IMR-90 (cell line): ENCODE data around the gene ZMIZ1. TPM values are rescaled to one million over a fixed set of nuclear protein-coding genes. Genes with fewer than 3 reads are reported as not detected.

ENCODE experiments used
- ATAC-seq: fragments of 200-7000 bp; cut with Tn5 transposase; 2 replicates; pipeline ENCODE4 v1.9.1; 2020; ENCODE audit warnings: low read depth, mild to moderate bottlenecking, moderate library complexity
- BruUV-seq: library from RNA; stranded (reverse); fragments of 400-500 nt; replicated peaks from 2 replicates; lab custom pipeline; 2021; lab: Mats Ljungman, UMichigan
- CTCF ChIA-PET: fragments of 300-600 bp; formaldehyde crosslinking; extraction: SDS; loops from one replicate; lab custom pipeline; 2021; ENCODE audit warnings: antibody characterized with exemption; lab: Yijun Ruan, JAX
- POLR2A ChIA-PET: fragments of 300-600 bp; sonication (Branson Sonifier 250); formaldehyde crosslinking; loops from one replicate; lab custom pipeline; 2022; ENCODE audit warnings: antibody characterized with exemption; ENCODE audit not compliant: unreplicated experiment; lab: Charles Lee
- DNase-seq: peaks from one replicate; pipeline ENCODE4 v3.0.0; 2013
- H2AFZ ChIP-seq: replicated peaks from 2 replicates; pipeline ENCODE3; 2013; ENCODE audit warnings: low read length, mild to moderate bottlenecking; ENCODE audit not compliant: poor library complexity
- H2AK5ac ChIP-seq: 2 replicates; pipeline ENCODE4 v1.6.1; 2013; ENCODE audit warnings: low read depth, low read length, inconsistent platforms
- H2AK9ac ChIP-seq: replicated peaks from 2 replicates; pipeline ENCODE3; 2013; ENCODE audit warnings: mild to moderate bottlenecking, low read depth, low read length, moderate library complexity; ENCODE audit not compliant: poor library complexity
- H2BK120ac ChIP-seq: 2 replicates; pipeline ENCODE4 v1.6.1; 2013; ENCODE audit warnings: low read depth, low read length, inconsistent platforms
- H2BK15ac ChIP-seq: 3 replicates; pipeline ENCODE4 v1.6.1; 2013; ENCODE audit warnings: low read depth, low read length, inconsistent platforms
- H2BK20ac ChIP-seq: 2 replicates; pipeline ENCODE4 v1.6.1; 2013; ENCODE audit warnings: low read depth, mild to moderate bottlenecking, inconsistent platforms, low read length, moderate library complexity
- H2BK5ac ChIP-seq: 2 replicates; pipeline ENCODE4 v1.6.1; 2013; ENCODE audit warnings: mild to moderate bottlenecking, low read depth, low read length, inconsistent platforms; ENCODE audit not compliant: poor library complexity, severe bottlenecking
- H3K14ac ChIP-seq: replicated peaks from 2 replicates; pipeline ENCODE4 v1.6.1; 2013; ENCODE audit warnings: low read depth, low read length, inconsistent platforms
- H3K18ac ChIP-seq: 2 replicates; pipeline ENCODE4 v1.6.1; 2013; ENCODE audit warnings: low read depth, low read length, control low read depth
- H3K23ac ChIP-seq: 2 replicates; pipeline ENCODE4 v1.6.1; 2013; ENCODE audit warnings: low read depth, low read length, inconsistent platforms
- H3K27ac ChIP-seq: 2 replicates; pipeline ENCODE4 v1.5.1; 2013; ENCODE audit warnings: mild to moderate bottlenecking, control low read depth, low read length; ENCODE audit not compliant: insufficient read depth
- H3K27me3 ChIP-seq: 2 replicates; pipeline ENCODE4 v1.6.1; 2013; ENCODE audit warnings: low read length; ENCODE audit not compliant: control insufficient read depth, insufficient read depth
- H3K36me3 ChIP-seq: 2 replicates; pipeline ENCODE4 v1.6.1; 2013; ENCODE audit warnings: low read length, mixed read lengths; ENCODE audit not compliant: control insufficient read depth, insufficient read depth
- H3K4ac ChIP-seq: 2 replicates; pipeline ENCODE4 v1.6.1; 2013; ENCODE audit warnings: low read depth, low read length, inconsistent platforms
- H3K4me1 ChIP-seq: 2 replicates; pipeline ENCODE4 v1.6.1; 2013; ENCODE audit warnings: low read length, mixed read lengths; ENCODE audit not compliant: control insufficient read depth, insufficient read depth
- H3K4me2 ChIP-seq: 2 replicates; pipeline ENCODE4 v1.6.1; 2013; ENCODE audit warnings: low read depth, mild to moderate bottlenecking, control low read depth, low read length, moderate library complexity
- H3K4me3 ChIP-seq: 2 replicates; pipeline ENCODE4 v1.5.1; 2013; ENCODE audit warnings: low read depth, mild to moderate bottlenecking, control low read depth, low read length, moderate library complexity; ENCODE audit not compliant: insufficient read depth
- H3K56ac ChIP-seq: 2 replicates; pipeline ENCODE4 v1.6.1; 2013; ENCODE audit warnings: low read length, inconsistent platforms; ENCODE audit not compliant: insufficient read depth; ENCODE audit errors: extremely low read depth
- H3K79me1 ChIP-seq, 2 experiments: 2 replicates each; pipeline ENCODE4 v1.6.1; 2013; ENCODE audit warnings: low read length in 2 of 2, inconsistent platforms in 1 of 2, low read depth in 1 of 2
- H3K9ac ChIP-seq: 2 replicates; pipeline ENCODE4 v1.6.1; 2013; ENCODE audit warnings: low read depth, low read length, control low read depth
- H3K9me1 ChIP-seq: 2 replicates; pipeline ENCODE4 v1.6.1; 2013; ENCODE audit warnings: low read length, inconsistent platforms; ENCODE audit not compliant: insufficient read depth
- H3K9me3 ChIP-seq: 2 replicates; pipeline ENCODE4 v1.6.1; 2013; ENCODE audit warnings: low read length; ENCODE audit not compliant: control insufficient read depth, insufficient read depth
- H4K20me1 ChIP-seq: 2 replicates; pipeline ENCODE4 v1.6.1; 2013; ENCODE audit warnings: low read length, inconsistent platforms; ENCODE audit not compliant: insufficient read depth
- H4K5ac ChIP-seq: 2 replicates; pipeline ENCODE4 v1.6.1; 2013; ENCODE audit warnings: mild to moderate bottlenecking, low read depth, low read length, control low read depth
- H4K8ac ChIP-seq, 2 experiments: 2 replicates each; pipeline ENCODE4 v1.6.1; 2013; ENCODE audit warnings: low read depth in 2 of 2, low read length in 2 of 2, control low read depth in 1 of 2, inconsistent platforms in 1 of 2
- H4K91ac ChIP-seq: 2 replicates; pipeline ENCODE4 v1.6.1; 2013; ENCODE audit warnings: low read depth, low read length, inconsistent platforms; ENCODE audit not compliant: insufficient read depth
- BHLHE40 ChIP-seq: fragments of 150-350 bp; IDR thresholded peaks from 2 replicates; pipeline ENCODE4 v1.6.1; 2016; ENCODE audit warnings: mild to moderate bottlenecking, low read depth, low read length
- CEBPB ChIP-seq: IDR thresholded peaks from 2 replicates; pipeline ENCODE4 v1.6.1; 2012; ENCODE audit warnings: low read depth, low read length, improper control_type of control experiment
- CHD1 ChIP-seq: IDR thresholded peaks from 2 replicates; pipeline ENCODE4 v1.6.1; 2012; ENCODE audit warnings: low read depth, low read length, improper control_type of control experiment
- CTCF ChIP-seq: conservative IDR thresholded peaks from 2 replicates; pipeline ENCODE4 v1.5.1; 2012; ENCODE audit warnings: mild to moderate bottlenecking, low read depth, low read length, improper control_type of control experiment
- ELK1 ChIP-seq: fragments of 150-350 bp; IDR thresholded peaks from 2 replicates; pipeline ENCODE4 v1.6.1; 2016; ENCODE audit warnings: low read depth, mild to moderate bottlenecking, low read length, moderate library complexity, borderline replicate concordance
- FOS ChIP-seq: fragments of 150-350 bp; IDR thresholded peaks from 2 replicates; pipeline ENCODE4 v1.6.1; 2016; ENCODE audit warnings: low read depth, low read length
- MAFK ChIP-seq: IDR thresholded peaks from 2 replicates; pipeline ENCODE4 v1.6.1; 2012; ENCODE audit warnings: low read depth, low read length, improper control_type of control experiment
- MXI1 ChIP-seq: IDR thresholded peaks from 2 replicates; pipeline ENCODE4 v1.6.1; 2012; ENCODE audit warnings: low read depth, mild to moderate bottlenecking, low read length, moderate library complexity, borderline replicate concordance
- NFE2L2 ChIP-seq: fragments of 150-350 bp; IDR thresholded peaks from 2 replicates; pipeline ENCODE4 v1.6.1; 2016; ENCODE audit warnings: low read depth, mild to moderate bottlenecking, low read length
- POLR2A ChIP-seq: IDR thresholded peaks from 2 replicates; pipeline ENCODE4 v1.6.1; 2012; ENCODE audit warnings: mild to moderate bottlenecking, low read depth, low read length
- RAD21 ChIP-seq: IDR thresholded peaks from 2 replicates; pipeline ENCODE4 v1.6.1; 2012; ENCODE audit warnings: low read length, improper control_type of control experiment
- RCOR1 ChIP-seq: IDR thresholded peaks from 2 replicates; pipeline ENCODE4 v1.6.1; 2012; ENCODE audit warnings: mild to moderate bottlenecking, low read length, improper control_type of control experiment; ENCODE audit not compliant: insufficient replicate concordance
- RFX5 ChIP-seq: IDR thresholded peaks from 2 replicates; pipeline ENCODE4 v1.8.0; 2012; ENCODE audit warnings: low read depth, mild to moderate bottlenecking, low read length, moderate library complexity
- SMC3 ChIP-seq: fragments of 150-350 bp; IDR thresholded peaks from 2 replicates; pipeline ENCODE4 v1.6.1; 2016; ENCODE audit warnings: low read depth, mild to moderate bottlenecking, antibody characterized with exemption, low read length, moderate library complexity
- USF2 ChIP-seq: fragments of 150-350 bp; IDR thresholded peaks from 2 replicates; pipeline ENCODE4 v1.6.1; 2017; ENCODE audit warnings: mild to moderate bottlenecking, antibody characterized with exemption, low read length, low read depth
- WGBS, 2 experiments: methylation state at CpG; one replicate each; pipeline versions ENCODE4 v1.1.5 to v1.1.7; 2013; ENCODE audit warnings: missing lambda C conversion rate in 2 of 2; ENCODE audit not compliant: insufficient read length in 1 of 2; ENCODE audit errors: extremely low coverage in 2 of 2; 5-methylcytosine and 5-hydroxymethylcytosine counted together
- dilution Hi-C: fragments of 300-500 bp; cut with HindIII; formaldehyde crosslinking; loops from one replicate; pipeline ENCODE4 v1.14.3; 2018; ENCODE audit warnings: low sequenced_read_pairs; ENCODE audit not compliant: unreplicated experiment
- in situ Hi-C: fragments of 300-500 bp; cut with MboI; formaldehyde crosslinking; loops from 3 replicates; pipeline ENCODE4 v1.14.3; 2019; ENCODE audit warnings: low sequenced_read_pairs, inconsistent platforms, mixed read lengths
- intact Hi-C: fragments of 100-400 bp; cut with micrococcal nuclease; formaldehyde crosslinking; loops from 2 replicates; pipeline ENCODE4 v1.10.0; 2022
- polyA plus RNA-seq, 3 experiments: library from polyadenylated mRNA; depleted of rRNA; stranded (reverse); fragments of >200 nt; gene quantifications; 2 replicates each; pipeline ENCODE4 v1.2.3, GENCODE V29; 2012; ENCODE audit warnings: low replicate concordance in 1 of 3
- total RNA-seq: library from RNA; depleted of rRNA; stranded (reverse); fragments of >200 nt; gene quantifications from 2 replicates; pipeline ENCODE4 v1.2.3, GENCODE V29; 2012

ZMIZ1 gene
- total and polyA plus RNA-seq, 2 of the 4 experiments (the other 2 are of a cell fraction): 6.6 to 48.7 TPM

- Histone ChIP-seq H3K56ac (no peak overlapping the region), H4K8ac (no peak overlapping the region), H3K9ac (no peak overlapping the region), H3K27ac (no peak overlapping the region), H2BK20ac (no peak overlapping the region), H3K4me3 (no peak overlapping the region), H3K9me3 (no peaks in the 10 kb centered on the region), H3K4ac (no peak overlapping the region), H3K4me1 (peaks cover 2% of the 10 kb centered on the region; the same call in 1 of the 2 replicates), H2AK5ac (no peak overlapping the region; the same call in 1 of the 2 replicates), H2AFZ (no peak overlapping the region), H2BK120ac (no peak overlapping the region), H3K4me2 (no peak overlapping the region), H3K18ac (no peak overlapping the region), H3K9me1 (0 out of 2 replicates have a peak, but pooled peaks cover 5% of the 10 kb centered on the region), H3K14ac (no peak overlapping the region), H4K91ac (no peak overlapping the region), H3K36me3 (no peaks in the 10 kb centered on the region), H4K5ac (no peak overlapping the region), H3K23ac (no peak overlapping the region), H3K27me3 (peaks cover 18% of the 10 kb centered on the region; the same call in 1 of the 2 replicates), H2BK15ac (no peak overlapping the region), H3K79me1 (no peaks in the 10 kb centered on the region), H4K20me1 (no peaks in the 10 kb centered on the region), H2AK9ac (peak overlapping the region; percentile 11), H2BK5ac (no peak overlapping the region)
- BruUV-seq: no TSS peak
- ChIA-PET CTCF (no interaction called here), POLR2A (no interaction called here)
- in situ Hi-C loops (no loop called here), dilution Hi-C loops (no loop called here), intact Hi-C loops (no loop called here)
- DNase-seq (no peak), ATAC-seq (no peak)
- 85% methylated on average over 6 of the region's 14 CpGs; no CpG with 5 or more reads in 1 of the 2 experiments for WGBS, 2 experiments
- TF ChIP-seq CEBPB: no peak
- no peak for TF ChIP-seq RCOR1
- TF ChIP-seq ELK1: no peak
- no peak for TF ChIP-seq RFX5
- TF ChIP-seq CHD1: no peak
- no peak for TF ChIP-seq SMC3
- TF ChIP-seq NFE2L2: no peak
- TF ChIP-seq MXI1: no peak
- TF ChIP-seq RAD21: no peak
- TF ChIP-seq POLR2A: no peak
- TF ChIP-seq BHLHE40: no peak
- TF ChIP-seq USF2: no peak
- no peak for TF ChIP-seq MAFK
- TF ChIP-seq FOS: no peak
- TF ChIP-seq CTCF: no peak
These were observed 19.9 kb upstream of the ZMIZ1 start for GRCh38 chr10:79048639-79049550.
